GM10847 (cell line): ENCODE results near the gene OR5W2.
"Not testable (repeated sequence)": the region's sequence is repeated elsewhere in the genome, so short reads cannot be mapped to it uniquely, and the experiment has no call there.

ENCODE experiments used
- POLR2A ChIP-seq: IDR thresholded peaks from 2 replicates; pipeline ENCODE4 v1.6.1; 2011; ENCODE audit not compliant: insufficient read length; ENCODE audit errors: extremely low read depth

Gene OR5W2

DNA sequence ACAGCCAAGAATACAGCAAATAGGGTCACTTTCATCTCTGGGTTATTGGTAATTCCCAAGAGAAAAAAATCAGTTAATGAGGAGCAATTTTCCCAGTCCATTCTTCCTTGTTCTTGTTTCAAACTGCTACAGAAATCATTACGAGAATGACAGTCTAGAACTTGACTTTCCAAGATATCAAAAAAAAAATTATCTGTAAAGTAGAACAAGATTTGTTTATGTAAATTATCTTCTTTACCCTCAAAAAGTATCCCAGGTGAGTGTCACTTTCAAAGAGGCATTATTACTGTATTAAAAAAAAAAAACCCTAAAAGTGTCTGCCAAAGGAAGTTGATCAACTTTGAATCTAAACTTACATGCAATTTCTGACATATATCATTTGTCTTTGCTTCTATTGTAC, at the start of gene OR5W2:
TSS of gene OR5W2 (minus strand) at position 101 of the 400 bp plus-strand sequence. CDS start at position 101, 0 bp downstream.
- TF ChIP-seq POLR2A: no peak

GRCh38 chr11:55956521-55956920, 42.1 kb upstream of the OR5W2 start:
- TF ChIP-seq POLR2A: no peak

- no peak for TF ChIP-seq POLR2A
Measured at GRCh38 chr11:55949330-55949729, 34.9 kb upstream of the OR5W2 start.

DNA sequence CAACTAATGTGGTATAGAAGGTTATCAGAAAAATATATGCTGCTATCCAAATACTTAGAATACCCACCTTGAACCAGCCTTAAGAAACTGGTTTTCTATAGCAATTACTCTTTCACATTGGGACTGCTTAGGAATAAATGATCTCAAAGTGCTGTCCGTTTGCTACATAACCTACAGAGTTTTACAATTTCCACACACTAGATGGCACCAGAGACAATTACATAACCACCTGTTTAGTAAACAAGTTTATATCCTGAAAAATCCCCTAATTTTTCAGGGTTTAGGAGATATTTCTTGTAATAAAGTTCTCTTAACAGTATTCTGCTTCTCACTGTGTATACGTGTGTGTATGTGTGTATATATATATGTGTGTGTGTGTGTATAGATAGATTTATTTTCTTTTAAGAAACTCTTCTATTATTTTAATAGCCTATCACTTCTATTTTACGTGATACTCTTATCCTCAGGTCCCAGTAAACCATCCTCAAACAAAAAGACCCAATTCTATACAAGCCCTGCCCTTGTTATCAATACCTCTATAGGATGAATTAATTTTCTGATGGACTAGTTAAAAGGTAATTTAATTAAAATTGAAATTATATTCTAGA, 28.5 kb upstream of the OR5W2 start:
- no peak for TF ChIP-seq POLR2A

DNA sequence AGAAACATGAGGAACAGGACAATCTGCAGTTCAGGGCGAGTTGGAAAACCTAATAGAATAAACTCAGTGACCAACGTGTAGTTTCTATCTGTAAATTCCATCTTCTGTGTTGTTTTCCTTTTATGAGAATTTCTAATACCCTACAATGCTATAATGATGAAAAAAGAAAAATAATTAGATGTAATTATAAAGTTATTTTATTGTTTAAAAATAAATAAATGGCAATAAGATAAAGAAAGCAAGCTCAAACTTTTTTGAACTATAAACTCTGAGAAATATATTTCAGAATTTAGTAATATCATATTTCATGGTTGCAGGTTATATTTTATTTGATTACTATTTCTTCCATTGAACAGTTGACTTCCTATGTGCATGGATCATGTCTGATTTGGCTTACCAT, 21.9 kb upstream of the OR5W2 start, which contains the start of gene OR5I1:
TSS of gene OR5I1 (minus strand) at position 101 of the 400 bp plus-strand sequence. CDS start at position 101, 0 bp downstream.
- TF ChIP-seq POLR2A: no peak

DNA sequence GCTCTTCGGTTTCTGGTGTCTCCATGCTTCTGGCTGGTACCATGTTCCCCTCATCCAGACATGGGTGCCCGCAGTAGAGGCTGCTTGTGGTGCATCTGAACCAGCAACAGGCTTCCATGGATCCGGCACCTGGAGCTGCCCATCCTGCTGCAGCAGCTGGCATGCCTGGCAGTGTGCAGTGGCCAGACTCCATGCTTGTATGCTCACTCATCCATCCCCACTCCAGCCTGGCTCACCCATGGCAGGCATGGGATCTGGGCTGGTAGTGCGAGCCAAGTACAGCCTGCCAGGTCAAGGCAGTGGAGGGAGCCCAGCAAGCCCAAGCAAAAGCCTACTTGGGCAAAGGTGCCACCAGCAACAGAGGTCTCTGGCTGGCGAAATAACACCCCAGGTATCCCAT, 6.2 kb upstream of the OR5W2 start:
- no peak for TF ChIP-seq POLR2A

DNA sequence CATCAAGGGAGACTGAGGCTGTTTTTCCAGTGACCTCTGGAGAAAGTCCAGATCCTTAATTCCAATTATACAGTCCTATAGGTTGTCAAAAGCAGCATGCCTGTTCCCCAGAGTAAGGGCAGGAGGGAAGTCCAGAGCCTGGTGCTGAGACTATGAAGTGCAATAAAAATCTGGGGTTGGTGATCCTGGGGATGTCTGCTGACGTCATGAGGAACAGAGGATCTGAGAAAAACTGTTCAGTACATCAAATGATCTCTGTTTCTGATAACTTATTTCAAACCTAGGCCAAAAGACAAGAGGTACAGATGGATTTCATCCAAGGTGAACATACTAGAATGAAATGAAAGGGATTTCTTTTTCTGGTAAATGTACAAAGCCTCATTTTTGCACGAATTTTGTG, 12.1 kb downstream of the OR5W2 start:
- TF ChIP-seq POLR2A: no peak

GRCh38 chr11:55895216-55895615, 19.2 kb downstream of the OR5W2 start:
- no peak for TF ChIP-seq POLR2A

GRCh38 chr11:55882997-55883396, 31.4 kb downstream of the OR5W2 start, which contains the start of gene TRIM51:
TRIM51 (plus strand) TSS chr11:55883297; CDS start chr11:55885429, 2,132 bp downstream.
- not testable (repeated sequence) for TF ChIP-seq POLR2A
